ENCODE measurements around the gene ABHD18. TPM values are rescaled to one million over a fixed set of nuclear protein-coding genes. Genes with fewer than 3 reads are reported as not detected.

ABHD18 gene
- total and polyA plus RNA-seq, 10 donors = 3.1 to 18.4 (median 14.7) TPM

GRCh38 chr4:127978930-127979329, 13.7 kb downstream of the ABHD18 start:
- H3K4me1 ChIP-seq = no peaks in the 10 kb centered on the region
- intact Hi-C loops (cut with DNase I; ENCODE audit: low total_unique reads) = no loop called here
- TF ChIP-seq POLR2A (IDR thresholded peaks at IDR 0.05) = no peak
- no peak for TF ChIP-seq CTCF (IDR thresholded peaks at IDR 0.05 in 8 of 11, conservative IDR thresholded peaks at IDR 0.05 in 3 of 11)
- no peak for TF ChIP-seq POLR2AphosphoS5 (IDR thresholded peaks at IDR 0.05)
- no peak overlapping the region for H3K27ac ChIP-seq
- no peaks in the 10 kb centered on the region for H3K27me3 ChIP-seq (replicated peaks in 1 of 7)
- H3K36me3 ChIP-seq = peaks cover 0 to 28% (median 11%) of the 10 kb centered on the region in 6 donors
- no peak overlapping the region for H3K4me3 ChIP-seq
- peaks cover 0 to 11% (median 4%) of the 10 kb centered on the region in 8 donors for H3K9me3 ChIP-seq
- 97 to 100% (median 98%) methylated on average over 2 of the region's 2 CpGs for WGBS, 5 donors
- DNase-seq = no peak

- intact Hi-C loops (cut with DNase I; ENCODE audit: low total_unique reads) = no loop called here
- TF ChIP-seq POLR2A (IDR thresholded peaks at IDR 0.05) = no peak
- TF ChIP-seq CTCF (IDR thresholded peaks at IDR 0.05 in 8 of 11, conservative IDR thresholded peaks at IDR 0.05 in 3 of 11) = no peak
- no peak for TF ChIP-seq POLR2AphosphoS5 (IDR thresholded peaks at IDR 0.05)
- Histone ChIP-seq H3K36me3 (peaks cover 0 to 49% (median 35%) of the 10 kb centered on the region in 6 donors), H3K27me3 (replicated peaks in 1 of 7) (no peaks in the 10 kb centered on the region), H3K9me3 (peaks cover 0 to 11% (median 4%) of the 10 kb centered on the region in 8 donors), H3K4me3 (no peak overlapping the region), H3K27ac (no peak overlapping the region), H3K4me1 (no peaks in the 10 kb centered on the region)
- WGBS, 5 donors = 92 to 97% (median 95%) methylated on average over 2 of the region's 2 CpGs
- DNase-seq = no peak
Measured at GRCh38 chr4:127982445-127982844, 17.2 kb downstream of the ABHD18 start.

- no peaks in the 10 kb centered on the region for H3K27me3 ChIP-seq (replicated peaks in 1 of 7)
- intact Hi-C loops (cut with DNase I; ENCODE audit: low total_unique reads) = no loop called here
- no peak for DNase-seq
- TF ChIP-seq CTCF (IDR thresholded peaks at IDR 0.05 in 8 of 11, conservative IDR thresholded peaks at IDR 0.05 in 3 of 11) (no peak), POLR2A (IDR thresholded peaks at IDR 0.05) (no peak), POLR2AphosphoS5 (IDR thresholded peaks at IDR 0.05) (no peak)
- H3K4me3 ChIP-seq = no peak overlapping the region
- no peaks in the 10 kb centered on the region for H3K4me1 ChIP-seq
- peaks cover 0 to 80% (median 39%) of the 10 kb centered on the region in 6 donors for H3K36me3 ChIP-seq
- no peaks in the 10 kb centered on the region for H3K9me3 ChIP-seq
- no peak overlapping the region for H3K27ac ChIP-seq
- 95 to 100% (median 97%) methylated on average over 1 of the region's 1 CpG for WGBS, 5 donors
Measured at GRCh38 chr4:127985989-127986388, 20.8 kb downstream of the ABHD18 start.

GRCh38 chr4:127988638-127989037, 23.4 kb downstream of the ABHD18 start:
- Histone ChIP-seq H3K9me3 (no peaks in the 10 kb centered on the region), H3K27me3 (replicated peaks in 1 of 7) (no peaks in the 10 kb centered on the region), H3K36me3 (peaks cover 0 to 86% (median 32%) of the 10 kb centered on the region in 6 donors), H3K27ac (no peak overlapping the region), H3K4me1 (peaks cover 0 to 13% (median 8%) of the 10 kb centered on the region in 6 donors), H3K4me3 (no peak overlapping the region)
- TF ChIP-seq POLR2AphosphoS5 (IDR thresholded peaks at IDR 0.05) (no peak), POLR2A (IDR thresholded peaks at IDR 0.05) (no peak)
- 74 to 89% (median 84%) methylated on average over 6 of the region's 6 CpGs for WGBS, 5 donors
- no peak for DNase-seq
- intact Hi-C loops (cut with DNase I; ENCODE audit: low total_unique reads) = no loop called here

All from spleen (tissue), 11 donors.